B cell (primary cell): ENCODE data around the gene RPL22. TPM values are rescaled to one million over a fixed set of nuclear protein-coding genes. Genes with fewer than 3 reads are reported as not detected.

Experiments used
- ATAC-seq: fragments of 200-7000 bp; cut with Tn5 transposase; one replicate; pipeline ENCODE4 v1.10.0; 2021; ENCODE audit warnings: low read depth, mild to moderate bottlenecking, moderate number of reproducible peaks, moderate library complexity
- CTCF ChIA-PET: fragments of 350-600 bp; sonication (Branson Sonifier 250); formaldehyde crosslinking; loops from one replicate; lab custom pipeline; 2021; ENCODE audit warnings: antibody characterized with exemption, inconsistent platforms; lab: Charles Lee
- POLR2A ChIA-PET: fragments of 350-600 bp; sonication (Branson Sonifier 250); formaldehyde crosslinking; loops from one replicate; lab custom pipeline; 2021; ENCODE audit warnings: antibody characterized with exemption; lab: Charles Lee
- DNase-seq: peaks from one replicate; pipeline ENCODE4 v3.0.0; 2013
- H2AFZ ChIP-seq: 2 replicates; pipeline ENCODE4 v1.6.1; 2012; ENCODE audit warnings: mild to moderate bottlenecking, low read depth, low read length; ENCODE audit not compliant: insufficient read depth, poor library complexity, severe bottlenecking
- H3K27ac ChIP-seq, 2 donors: 1 replicate in 1 of 2; 2 replicates in 1 of 2; pipeline ENCODE4 v1.5.1; 2012 to 2013; ENCODE audit warnings: low read length in 2 of 2, mild to moderate bottlenecking in 2 of 2, moderate library complexity in 1 of 2
- H3K27me3 ChIP-seq, 4 experiments: fragments of 200-600 bp in 1 of 4; sonication (generic) in 1 of 4; replicated peaks in 1 of 4; 1 replicate in 2 of 4; 2 replicates in 2 of 4; pipeline versions ENCODE4 v1.6.1 to v1.7.0; 2013 to 2016; ENCODE audit warnings: low read length in 3 of 4, mild to moderate bottlenecking in 2 of 4, mixed read lengths in 1 of 4, moderate library complexity in 1 of 4; ENCODE audit not compliant: insufficient read depth in 4 of 4, control insufficient read depth in 3 of 4; ENCODE audit errors: control extremely low read depth in 1 of 4
- H3K36me3 ChIP-seq, 2 experiments: replicated peaks in 1 of 2; 1 replicate in 1 of 2; 2 replicates in 1 of 2; pipeline versions ENCODE4 v1.6.1 to v1.7.1; 2013; ENCODE audit warnings: low read length in 1 of 2; ENCODE audit not compliant: insufficient read depth in 2 of 2, control insufficient read depth in 1 of 2; ENCODE audit errors: control extremely low read depth in 1 of 2, extremely low read depth in 1 of 2
- H3K4me1 ChIP-seq, 2 donors: fragments of 200-600 bp in 1 of 2; sonication (generic) in 1 of 2; 1 replicate in 1 of 2; 2 replicates in 1 of 2; pipeline versions ENCODE4 v1.5.1 to v1.6.1; 2013 to 2017; ENCODE audit warnings: low read length in 2 of 2; ENCODE audit not compliant: control insufficient read depth in 2 of 2, insufficient read depth in 2 of 2
- H3K4me2 ChIP-seq: replicated peaks from 2 replicates; pipeline ENCODE3; 2012; ENCODE audit warnings: mild to moderate bottlenecking, low read depth, low read length; ENCODE audit not compliant: poor library complexity, severe bottlenecking
- H3K4me3 ChIP-seq, 5 experiments: fragments of 200-600 bp in 1 of 5; sonication (generic) in 1 of 5; 1 replicate in 3 of 5; 2 replicates in 2 of 5; pipeline versions ENCODE4 v1.5.1 to v1.7.0; 2011 to 2016; ENCODE audit warnings: low read length in 4 of 5, mild to moderate bottlenecking in 4 of 5, low read depth in 2 of 5, control low read depth in 1 of 5, moderate library complexity in 1 of 5; ENCODE audit not compliant: insufficient read depth in 1 of 5; ENCODE audit errors: control extremely low read depth in 1 of 5, extremely low read depth in 1 of 5
- H3K79me2 ChIP-seq: fragments of 200-600 bp; sonication (generic); one replicate; pipeline ENCODE4 v1.6.0; 2016; ENCODE audit warnings: low read length; ENCODE audit not compliant: control insufficient read depth, insufficient read depth
- H3K9ac ChIP-seq: fragments of 200-600 bp; sonication (generic); 2 replicates; pipeline ENCODE4 v1.6.1; 2017; ENCODE audit warnings: mild to moderate bottlenecking, low read length, moderate library complexity
- H3K9me3 ChIP-seq, 3 donors: one replicate each; pipeline versions ENCODE4 v1.6.1 to v1.7.1; 2013; ENCODE audit warnings: low read length in 2 of 3; ENCODE audit not compliant: control insufficient read depth in 2 of 3, insufficient read depth in 1 of 3; ENCODE audit errors: control extremely low read depth in 1 of 3
- H4K20me1 ChIP-seq: 2 replicates; pipeline ENCODE4 v1.6.0; 2012; ENCODE audit warnings: mild to moderate bottlenecking, low read length; ENCODE audit not compliant: insufficient read depth, control insufficient read depth, poor library complexity, severe bottlenecking
- H3K27ac Mint-ChIP-seq: one replicate; pipeline ENCODE4 v1.8.0; 2021; ENCODE audit warnings: mixed read lengths
- H3K27me3 Mint-ChIP-seq: one replicate; pipeline ENCODE4 v1.8.0; 2021; ENCODE audit warnings: mixed read lengths
- H3K4me1 Mint-ChIP-seq: one replicate; pipeline ENCODE4 v1.8.0; 2021; ENCODE audit warnings: mixed read lengths
- H3K4me3 Mint-ChIP-seq: one replicate; pipeline ENCODE4 v1.8.0; 2021; ENCODE audit warnings: mixed read lengths
- H3K9me3 Mint-ChIP-seq: one replicate; pipeline ENCODE4 v1.8.0; 2022; ENCODE audit warnings: mixed read lengths; ENCODE audit not compliant: insufficient read depth
- CTCF ChIP-seq: fragments of 200-600 bp; IDR thresholded peaks from one replicate; pipeline ENCODE4 v1.8.0; 2022; ENCODE audit warnings: antibody characterized with exemption, mild to moderate bottlenecking
- EZH2 ChIP-seq: IDR thresholded peaks from 2 replicates; pipeline ENCODE4 v1.6.1; 2012; ENCODE audit warnings: borderline replicate concordance, low read depth, mild to moderate bottlenecking, moderate library complexity, low read length; ENCODE audit not compliant: insufficient read depth, poor library complexity, severe bottlenecking
- WGBS: methylation state at CpG from one replicate; pipeline ENCODE4 v1.1.5; 2013; ENCODE audit warnings: missing lambda C conversion rate; ENCODE audit not compliant: insufficient coverage; 5-methylcytosine and 5-hydroxymethylcytosine counted together
- intact Hi-C: fragments of 100-400 bp; cut with micrococcal nuclease; formaldehyde crosslinking; loops from one replicate; pipeline ENCODE4 v1.10.0; 2022
- polyA plus RNA-seq: library from polyadenylated mRNA; depleted of rRNA; stranded (reverse); fragments of >200 nt; gene quantifications from 2 replicates; pipeline ENCODE4 v1.2.3, GENCODE V29; 2012
- total RNA-seq, 2 donors: library from RNA; stranded (reverse); fragments of 120-200 nt in 1 of 2; gene quantifications; 1 replicate in 1 of 2; 2 replicates in 1 of 2; pipeline versions ENCODE4 v1.2.3 to v1.2.4, GENCODE V29; 2013 to 2022

RPL22 gene
- total and polyA plus RNA-seq, 2 donors (not counting 1 experiment from before 2014, with no cell fraction given) = 70.9 to 471 TPM

- no peaks in the 10 kb centered on the region for H3K4me1 Mint-ChIP-seq
- POLR2A ChIA-PET = no interaction called here
- no peak overlapping the region for H3K4me3 Mint-ChIP-seq
- H3K79me2 ChIP-seq = no peaks in the 10 kb centered on the region
- no peaks in the 10 kb centered on the region for H4K20me1 ChIP-seq
- DNase-seq = no peak
- H3K4me1 ChIP-seq = no peaks in the 10 kb centered on the region
- CTCF ChIA-PET = no interaction called here
- no peaks in the 10 kb centered on the region for H3K9me3 ChIP-seq
- H3K27me3 Mint-ChIP-seq = peaks cover 19% of the 10 kb centered on the region
- no peak overlapping the region for H2AFZ ChIP-seq
- no peak overlapping the region for H3K9ac ChIP-seq
- no peak for ATAC-seq
- H3K36me3 ChIP-seq = no peaks in the 10 kb centered on the region
- intact Hi-C loops = no loop called here
- TF ChIP-seq EZH2 (no peak), CTCF (no peak)
- no peak overlapping the region for H3K4me2 ChIP-seq
- H3K27ac Mint-ChIP-seq = no peak overlapping the region
- whole genome bisulfite sequencing = 77% methylated on average over 10 of the region's 10 CpGs
- H3K27me3 ChIP-seq = peaks cover 0 to 25% (median 7%) of the 10 kb centered on the region in 4 experiments
- H3K9me3 Mint-ChIP-seq = no peaks in the 10 kb centered on the region
- H3K27ac ChIP-seq = no peak overlapping the region
- no peak overlapping the region for H3K4me3 ChIP-seq
These were observed 26.8 kb downstream of the RPL22 start for GRCh38 chr1:6172549-6172948.

GRCh38 chr1:6171548-6172124 lies 27.8 kb downstream of the RPL22 start:
- H2AFZ ChIP-seq = no peak overlapping the region
- CTCF ChIA-PET = no interaction called here
- no peaks in the 10 kb centered on the region for H3K4me1 Mint-ChIP-seq
- no peaks in the 10 kb centered on the region for H3K4me1 ChIP-seq
- H3K9me3 Mint-ChIP-seq = no peaks in the 10 kb centered on the region
- H3K9me3 ChIP-seq = no peaks in the 10 kb centered on the region
- H3K4me2 ChIP-seq = no peak overlapping the region
- no peak overlapping the region for H3K4me3 ChIP-seq
- H3K27me3 Mint-ChIP-seq = peaks cover 13% of the 10 kb centered on the region
- H3K27ac ChIP-seq = no peak overlapping the region
- no peaks in the 10 kb centered on the region for H4K20me1 ChIP-seq
- H3K36me3 ChIP-seq = no peaks in the 10 kb centered on the region
- intact Hi-C loops = no loop called here
- POLR2A ChIA-PET = no interaction called here
- H3K27me3 ChIP-seq = peaks cover 0 to 17% (median 4%) of the 10 kb centered on the region in 4 experiments
- H3K79me2 ChIP-seq = no peaks in the 10 kb centered on the region
- DNase-seq = no peak
- no peak for ATAC-seq
- TF ChIP-seq EZH2 (no peak), CTCF (no peak)
- H3K4me3 Mint-ChIP-seq = no peak overlapping the region
- H3K9ac ChIP-seq = no peak overlapping the region
- H3K27ac Mint-ChIP-seq = no peak overlapping the region
- WGBS = 37% methylated on average over 7 of the region's 10 CpGs
